Muscle of leg (tissue), 11 donors: Measurements from ENCODE around the gene HOXB2. TPM values are rescaled to one million over a fixed set of nuclear protein-coding genes. Genes with fewer than 3 reads are reported as not detected.

ENCODE experiments used
- DNase-seq: peaks from one replicate; pipeline ENCODE4 v3.0.0; 2013
- H3K27ac ChIP-seq: one replicate; pipeline ENCODE4 v1.5.1; 2013; ENCODE audit warnings: mild to moderate bottlenecking, low read length, control low read depth
- H3K27me3 ChIP-seq: one replicate; pipeline ENCODE4 v1.6.1; 2013; ENCODE audit warnings: low read length; ENCODE audit not compliant: control insufficient read depth, insufficient read depth
- H3K36me3 ChIP-seq: one replicate; pipeline ENCODE4 v1.6.1; 2013; ENCODE audit warnings: low read length; ENCODE audit not compliant: control insufficient read depth, insufficient read depth
- H3K4me1 ChIP-seq: one replicate; pipeline ENCODE4 v1.6.1; 2013; ENCODE audit warnings: low read length; ENCODE audit not compliant: control insufficient read depth, insufficient read depth
- H3K4me3 ChIP-seq: one replicate; pipeline ENCODE4 v1.5.1; 2013; ENCODE audit warnings: low read length, control low read depth
- H3K9me3 ChIP-seq: replicated peaks from 2 replicates; pipeline ENCODE4 v1.6.1; 2013; ENCODE audit warnings: low read depth, low read length; ENCODE audit not compliant: control insufficient read depth
- WGBS: methylation state at CpG from one replicate; pipeline ENCODE4 v1.1.5; 2013; ENCODE audit warnings: missing lambda C conversion rate; ENCODE audit not compliant: insufficient coverage; 5-methylcytosine and 5-hydroxymethylcytosine counted together
- polyA plus RNA-seq, 8 donors: library from polyadenylated mRNA; unstranded; fragments of 120-200 nt; gene quantifications; one replicate each; pipeline versions ENCODE4 v1.2.1 to v1.2.3, GENCODE V29; 2013; ENCODE audit warnings: inconsistent platforms in 1 of 8, low replicate concordance in 1 of 8; ENCODE audit not compliant: insufficient read length in 8 of 8, insufficient read depth in 1 of 8
- total RNA-seq: library from RNA; stranded (reverse); fragments of 120-200 nt; gene quantifications from one replicate; pipeline ENCODE4 v1.2.4, GENCODE V29; 2013

The HOXB2 gene
- total and polyA plus RNA-seq, 9 donors: 2.7 to 14.2 (median 10.0) TPM

- peak; percentile 74 for DNase-seq
Observed at GRCh38 chr17:48546924-48547807, 2.3 kb upstream of the HOXB2 start.

GRCh38 chr17:48546137-48546923 lies 1.4 kb upstream of the HOXB2 start:
- Histone ChIP-seq H3K4me3 (peak overlapping the region; percentile 6), H3K9me3 (no peaks in the 10 kb centered on the region), H3K36me3 (peaks cover 6% of the 10 kb centered on the region), H3K27ac (peak overlapping the region; percentile 96), H3K4me1 (peaks cover 38% of the 10 kb centered on the region), H3K27me3 (peaks cover 78% of the 10 kb centered on the region)
- DNase-seq: peak; percentile 73
- 24% methylated on average over 5 of the region's 10 CpGs for WGBS

More at GRCh38 chr17:48546924-48547807, 2.3 kb upstream of the HOXB2 start:
- Histone ChIP-seq H3K27me3 (peaks cover 79% of the 10 kb centered on the region), H3K4me1 (peaks cover 36% of the 10 kb centered on the region), H3K27ac (peak overlapping the region; percentile 96), H3K9me3 (no peaks in the 10 kb centered on the region), H3K36me3 (peaks cover 6% of the 10 kb centered on the region), H3K4me3 (peak overlapping the region; percentile 6)
- 8% methylated on average over 5 of the region's 10 CpGs for WGBS

GRCh38 chr17:48545539-48545938 lies 630 bp upstream of the HOXB2 start:
- Histone ChIP-seq H3K27ac (peak overlapping the region; percentile 96), H3K27me3 (peaks cover 77% of the 10 kb centered on the region), H3K4me3 (no peak overlapping the region), H3K4me1 (peaks cover 41% of the 10 kb centered on the region), H3K9me3 (no peaks in the 10 kb centered on the region), H3K36me3 (peaks cover 4% of the 10 kb centered on the region)
- DNase-seq: no peak
- 83% methylated on average over 1 of the region's 1 CpG for WGBS

GRCh38 chr17:48544349-48545021 lies 424 bp downstream of the HOXB2 start:
- no peaks in the 10 kb centered on the region for H3K36me3 ChIP-seq
- H3K9me3 ChIP-seq: no peaks in the 10 kb centered on the region
- H3K4me3 ChIP-seq: peak overlapping the region; percentile 69
- H3K27ac ChIP-seq: peak overlapping the region; percentile 96
- peaks cover 40% of the 10 kb centered on the region for H3K4me1 ChIP-seq
- peak; percentile 86 for DNase-seq
- H3K27me3 ChIP-seq: peaks cover 69% of the 10 kb centered on the region
- 0% methylated on average over 11 of the region's 38 CpGs for WGBS

GRCh38 chr17:48543854-48544348 lies 1.0 kb downstream of the HOXB2 start:
- Histone ChIP-seq H3K27ac (peak overlapping the region; percentile 96), H3K4me3 (peak overlapping the region; percentile 69), H3K27me3 (peaks cover 68% of the 10 kb centered on the region), H3K36me3 (no peaks in the 10 kb centered on the region), H3K4me1 (peaks cover 40% of the 10 kb centered on the region), H3K9me3 (no peaks in the 10 kb centered on the region)
- peak; percentile 65 for DNase-seq
- WGBS: 0% methylated on average over 17 of the region's 20 CpGs

- H3K4me1 ChIP-seq: peaks cover 40% of the 10 kb centered on the region
- peaks cover 63% of the 10 kb centered on the region for H3K27me3 ChIP-seq
- H3K36me3 ChIP-seq: no peaks in the 10 kb centered on the region
- peak overlapping the region; percentile 69 for H3K4me3 ChIP-seq
- WGBS: under 1% methylated on average over 71 of the region's 72 CpGs
- H3K27ac ChIP-seq: peak overlapping the region; percentile 96
- no peaks in the 10 kb centered on the region for H3K9me3 ChIP-seq
- peak; percentile 68 for DNase-seq
Observed at GRCh38 chr17:48543107-48543853, 1.6 kb downstream of the HOXB2 start.

GRCh38 chr17:48542698-48543106 lies 2.2 kb downstream of the HOXB2 start:
- Histone ChIP-seq H3K36me3 (no peaks in the 10 kb centered on the region), H3K27me3 (peaks cover 58% of the 10 kb centered on the region), H3K4me3 (peak overlapping the region; percentile 69), H3K4me1 (peaks cover 39% of the 10 kb centered on the region), H3K27ac (peak overlapping the region; percentile 96), H3K9me3 (no peaks in the 10 kb centered on the region)
- WGBS: 5% methylated on average over 9 of the region's 12 CpGs
- no peak for DNase-seq

- peak overlapping the region; percentile 96 for H3K27ac ChIP-seq
- H3K27me3 ChIP-seq: peaks cover 56% of the 10 kb centered on the region
- no peaks in the 10 kb centered on the region for H3K9me3 ChIP-seq
- peak overlapping the region; percentile 69 for H3K4me3 ChIP-seq
- no peaks in the 10 kb centered on the region for H3K36me3 ChIP-seq
- H3K4me1 ChIP-seq: peaks cover 34% of the 10 kb centered on the region
- DNase-seq: peak; percentile 59
- 17% methylated on average over 21 of the region's 27 CpGs for WGBS
Observed at GRCh38 chr17:48542114-48542656, 2.7 kb downstream of the HOXB2 start.

GRCh38 chr17:48541577-48542113 lies 3.3 kb downstream of the HOXB2 start:
- under 1% methylated on average over 31 of the region's 36 CpGs for WGBS
- Histone ChIP-seq H3K27ac (peak overlapping the region; percentile 96), H3K9me3 (no peaks in the 10 kb centered on the region), H3K27me3 (peaks cover 52% of the 10 kb centered on the region), H3K4me1 (peaks cover 30% of the 10 kb centered on the region), H3K36me3 (no peaks in the 10 kb centered on the region), H3K4me3 (peak overlapping the region; percentile 69)
- peak; percentile 87 for DNase-seq
